ENCODE measurements around the gene NANOS2.
"Not testable (repeated sequence)": the region's sequence is repeated elsewhere in the genome, so short reads cannot be mapped to it uniquely, and the experiment has no call there.

The NANOS2 gene

DNA sequence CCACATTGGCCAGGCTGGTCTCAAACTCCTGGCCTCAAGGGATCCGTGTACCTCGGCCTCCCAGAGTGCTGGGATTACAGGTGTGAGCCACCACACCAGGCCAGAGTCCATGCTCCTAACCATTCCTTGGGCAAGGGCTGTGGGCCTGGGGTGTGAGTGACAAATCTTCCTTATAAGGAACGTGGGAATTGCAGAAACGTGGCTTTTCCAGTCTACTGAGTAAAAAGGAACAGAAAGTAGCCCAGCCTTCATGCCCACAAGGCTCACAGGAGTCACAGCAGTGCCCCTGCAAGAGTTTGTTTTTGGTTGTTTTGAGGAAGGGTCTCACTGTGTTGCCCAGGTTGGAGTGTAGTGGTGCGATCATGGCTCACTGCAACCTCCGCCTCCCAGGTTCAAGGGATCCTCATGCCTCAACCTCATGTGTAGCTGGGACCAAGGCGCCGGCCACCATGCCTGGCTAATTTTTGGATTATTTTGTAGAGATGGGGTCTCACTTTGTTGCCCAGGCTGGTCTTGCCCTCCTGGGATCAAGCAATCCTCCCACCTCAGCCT, 17.2 kb downstream of the NANOS2 start:
- in situ Hi-C loops (cut with HindIII; ENCODE audit: low sequenced_read_pairs): no loop called here

DNA sequence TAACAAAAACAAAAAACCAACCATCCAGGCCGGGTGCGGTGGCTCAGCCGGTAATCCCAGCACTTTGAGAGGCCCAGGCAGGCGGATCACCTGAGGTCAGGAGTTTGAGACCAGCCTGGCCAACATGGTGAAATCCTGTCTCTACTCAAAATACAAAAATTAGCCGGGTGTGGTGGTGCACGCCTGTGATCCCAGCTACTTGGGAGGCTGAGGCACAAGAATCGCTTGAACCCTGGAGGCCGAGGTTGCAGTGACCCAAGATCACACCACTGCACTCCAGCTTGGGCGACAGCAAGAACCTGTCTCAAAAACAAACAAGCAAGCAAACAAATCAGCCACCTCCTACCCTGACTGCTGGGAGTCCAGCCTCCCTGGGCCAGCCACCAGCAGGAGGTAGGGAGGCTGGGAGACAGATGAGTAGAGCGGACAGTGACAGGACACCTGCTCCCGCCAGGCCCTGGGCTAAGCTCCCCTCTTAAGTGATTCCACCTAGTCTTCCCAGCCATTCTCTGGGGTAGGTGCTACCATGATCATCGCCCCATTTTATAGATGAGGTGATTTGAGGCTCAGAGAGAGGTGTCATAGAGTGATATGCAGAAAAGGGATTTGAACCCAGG, 18.5 kb downstream of the NANOS2 start:
- in situ Hi-C loops (cut with HindIII; ENCODE audit: low sequenced_read_pairs): not testable (repeated sequence)

DNA sequence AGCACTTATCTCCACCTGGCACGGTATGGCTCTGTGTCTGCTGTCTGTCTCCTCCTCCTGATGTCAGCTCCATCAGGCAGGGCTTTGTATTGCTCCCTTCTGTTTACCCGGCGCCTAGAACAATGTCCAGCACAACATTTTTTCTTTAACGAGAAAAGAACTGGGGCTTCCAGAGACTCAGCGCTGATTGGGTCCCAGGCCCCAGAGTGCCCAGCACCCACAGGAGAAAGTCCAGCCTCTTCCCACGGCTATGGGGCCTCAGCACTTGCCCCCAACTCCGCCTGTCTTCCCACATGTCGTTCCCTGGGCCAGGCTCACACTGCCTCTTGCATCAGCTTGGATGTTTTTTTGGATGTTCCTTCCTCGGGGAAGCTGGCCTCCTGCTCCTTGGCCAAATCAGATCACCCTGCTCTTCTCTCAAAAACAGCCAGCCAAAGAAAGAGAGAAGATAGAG, 19.0 kb downstream of the NANOS2 start:
- in situ Hi-C loops (cut with HindIII; ENCODE audit: low sequenced_read_pairs): no loop called here

DNA sequence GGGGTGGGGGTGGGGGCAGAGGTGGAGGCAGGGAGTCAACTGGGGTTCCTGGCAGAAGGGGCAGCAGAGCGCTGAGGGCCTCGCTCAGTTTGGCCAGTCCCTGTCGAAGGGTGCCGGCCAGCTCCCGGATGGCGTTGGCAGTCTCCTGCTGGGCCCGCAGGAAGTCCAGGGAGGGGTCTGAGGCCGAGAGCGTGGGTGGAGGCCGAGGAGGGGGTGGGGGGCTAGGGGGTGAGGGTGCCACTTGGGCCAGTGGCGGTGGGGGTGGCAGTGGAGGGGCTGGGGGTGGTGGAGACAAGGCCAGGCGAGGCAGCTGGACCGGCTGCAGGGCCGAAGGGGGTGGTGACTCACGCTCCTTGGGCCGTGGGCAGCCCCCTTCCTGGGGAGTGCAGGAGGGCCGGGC, 23.7 kb downstream of the NANOS2 start:
- in situ Hi-C loops (cut with HindIII; ENCODE audit: low sequenced_read_pairs): no loop called here

DNA sequence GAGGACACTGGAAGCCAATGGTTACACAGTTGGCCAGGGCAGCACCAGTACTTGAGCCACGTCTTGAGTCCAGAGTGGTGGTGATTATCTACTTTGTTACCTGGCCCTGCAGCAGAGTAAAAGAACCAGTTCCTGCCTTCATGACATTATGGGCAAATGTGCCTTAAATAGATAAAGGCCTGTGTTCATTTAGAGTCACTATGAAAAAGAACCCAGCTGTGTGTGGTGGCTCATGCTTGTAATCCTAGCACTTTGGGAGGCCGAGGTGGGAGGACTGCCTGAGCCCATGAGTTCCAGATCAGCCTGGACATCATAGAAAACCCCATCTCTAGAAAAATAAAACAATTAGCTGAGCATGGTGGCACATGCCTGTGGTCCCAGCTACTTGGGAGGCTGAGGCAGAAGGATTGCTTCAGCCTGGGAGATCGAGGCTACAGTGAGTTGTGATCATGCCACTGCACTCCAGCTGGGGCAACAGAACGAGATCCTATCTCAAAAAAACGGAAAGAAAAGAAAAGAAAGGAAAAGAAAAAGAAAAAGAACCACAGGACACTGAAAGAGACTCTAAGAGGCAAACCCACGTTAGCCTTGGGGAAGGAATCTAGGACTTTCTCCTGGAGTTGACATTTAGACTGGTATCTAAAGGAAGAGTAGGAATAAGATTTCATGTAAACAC, 25.2 kb downstream of the NANOS2 start:
- in situ Hi-C loops (cut with HindIII; ENCODE audit: low sequenced_read_pairs): no loop called here

DNA sequence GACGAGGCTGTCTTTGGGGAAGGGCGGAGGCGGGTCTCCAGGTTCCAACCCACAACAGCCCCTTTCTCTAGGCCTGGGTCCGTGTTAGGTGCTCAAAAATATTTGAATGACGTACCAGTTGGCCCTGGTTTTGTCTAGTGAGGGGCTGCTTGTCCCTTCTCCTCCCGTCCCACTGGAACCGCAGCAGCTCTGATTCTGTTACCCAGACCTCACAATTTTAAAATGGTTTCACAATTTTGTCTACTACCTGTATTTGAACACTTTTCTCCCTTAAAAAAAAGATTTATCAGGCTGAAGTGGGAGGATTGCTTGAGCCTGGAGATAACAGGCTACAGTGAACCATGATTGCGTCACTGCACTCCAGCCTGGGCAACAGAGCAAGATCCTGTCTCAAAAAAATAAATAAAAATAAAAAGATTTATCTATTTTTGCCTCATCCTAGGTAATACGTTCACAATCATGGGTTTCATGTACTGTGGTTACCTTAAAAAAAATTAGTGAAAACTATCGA, 27.3 kb downstream of the NANOS2 start:
- in situ Hi-C loops (cut with HindIII; ENCODE audit: low sequenced_read_pairs): no loop called here

DNA sequence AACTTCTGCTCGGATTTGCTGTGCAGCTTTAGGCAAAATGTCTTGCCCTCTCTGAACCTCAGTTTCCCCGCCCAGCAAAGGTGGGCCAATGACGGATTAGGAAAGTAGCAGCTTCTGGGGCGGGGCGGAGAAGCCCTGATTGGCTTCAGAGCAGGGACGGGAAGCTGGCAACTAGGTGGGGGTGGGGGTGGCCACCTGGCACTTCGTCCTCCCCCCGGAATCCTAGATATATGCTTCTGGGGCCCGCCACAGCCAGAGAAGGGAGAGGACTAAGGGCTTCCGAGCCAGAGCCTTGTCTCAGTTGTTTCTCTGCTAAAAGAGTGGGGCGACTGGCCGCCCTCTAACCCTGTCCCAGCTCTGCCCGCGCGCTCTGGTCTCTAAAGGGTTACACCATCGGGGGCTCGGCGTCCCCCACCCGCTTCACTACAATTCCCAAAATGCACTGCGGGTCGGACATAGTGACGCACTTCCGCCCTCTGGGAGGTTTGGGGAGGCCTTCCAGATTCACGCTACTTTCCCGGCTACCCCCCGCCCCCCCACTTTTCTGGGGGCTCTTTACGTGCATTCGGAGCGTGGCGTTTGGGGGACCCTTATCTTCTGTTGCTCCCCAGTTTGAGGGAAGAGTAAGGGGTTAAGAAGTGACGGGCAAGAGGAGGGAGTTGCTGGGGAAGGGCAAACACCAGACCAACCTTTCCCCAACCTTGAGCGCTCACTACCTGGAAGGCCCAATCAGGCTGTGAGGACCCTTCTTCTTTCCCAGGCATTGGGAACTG, 28.0 kb downstream of the NANOS2 start:
- in situ Hi-C loops (cut with HindIII; ENCODE audit: low sequenced_read_pairs): no loop called here

DNA sequence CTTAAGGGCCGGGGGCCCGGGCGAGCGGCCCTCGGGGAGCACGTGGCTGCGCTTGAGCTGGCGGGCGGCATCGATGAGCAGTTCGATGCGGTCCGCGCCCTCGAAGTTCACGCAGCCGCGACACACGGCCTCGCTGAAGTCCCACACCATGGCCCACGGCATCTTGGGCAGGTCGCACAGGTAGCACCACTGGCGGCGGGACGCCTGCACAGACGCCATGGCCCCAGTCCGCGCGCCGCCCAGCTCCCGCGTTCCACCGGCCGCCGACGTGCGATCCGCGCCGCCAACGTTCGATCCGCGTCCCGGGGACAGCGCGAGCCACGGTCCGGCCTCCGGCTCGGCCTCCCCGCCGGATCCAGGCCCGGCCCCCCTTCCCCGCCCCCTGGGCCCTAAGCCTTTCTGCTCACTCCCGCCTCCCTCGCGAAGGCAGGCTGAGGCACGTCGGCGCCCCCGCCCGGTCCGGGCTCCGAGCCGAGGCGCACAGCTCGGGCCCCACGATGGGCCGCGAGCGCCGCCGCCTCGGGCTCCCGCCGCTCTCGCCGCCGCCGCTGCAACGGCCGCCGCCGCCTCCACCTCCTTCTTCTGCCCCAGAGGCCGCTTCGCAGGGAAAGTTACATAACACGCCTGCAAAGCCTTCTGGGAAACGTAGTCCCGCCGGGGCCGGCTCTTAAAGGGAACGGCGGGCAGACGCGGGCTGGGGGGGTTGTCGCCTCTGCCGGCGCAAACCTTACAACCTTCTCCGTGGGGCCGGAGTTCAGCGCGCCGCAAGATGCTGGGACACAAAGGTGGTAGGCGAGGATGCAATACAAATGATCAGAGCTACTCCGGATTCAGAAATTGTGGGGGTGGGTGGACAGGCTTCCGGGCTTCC, 28.8 kb downstream of the NANOS2 start, which contains the start of gene IRF2BP1:
Gene IRF2BP1 (minus strand): TSS at position 586 of the 871 bp plus-strand sequence. CDS start 367 bp downstream, at position 219.
- in situ Hi-C loops (cut with HindIII; ENCODE audit: low sequenced_read_pairs): no loop called here

DNA sequence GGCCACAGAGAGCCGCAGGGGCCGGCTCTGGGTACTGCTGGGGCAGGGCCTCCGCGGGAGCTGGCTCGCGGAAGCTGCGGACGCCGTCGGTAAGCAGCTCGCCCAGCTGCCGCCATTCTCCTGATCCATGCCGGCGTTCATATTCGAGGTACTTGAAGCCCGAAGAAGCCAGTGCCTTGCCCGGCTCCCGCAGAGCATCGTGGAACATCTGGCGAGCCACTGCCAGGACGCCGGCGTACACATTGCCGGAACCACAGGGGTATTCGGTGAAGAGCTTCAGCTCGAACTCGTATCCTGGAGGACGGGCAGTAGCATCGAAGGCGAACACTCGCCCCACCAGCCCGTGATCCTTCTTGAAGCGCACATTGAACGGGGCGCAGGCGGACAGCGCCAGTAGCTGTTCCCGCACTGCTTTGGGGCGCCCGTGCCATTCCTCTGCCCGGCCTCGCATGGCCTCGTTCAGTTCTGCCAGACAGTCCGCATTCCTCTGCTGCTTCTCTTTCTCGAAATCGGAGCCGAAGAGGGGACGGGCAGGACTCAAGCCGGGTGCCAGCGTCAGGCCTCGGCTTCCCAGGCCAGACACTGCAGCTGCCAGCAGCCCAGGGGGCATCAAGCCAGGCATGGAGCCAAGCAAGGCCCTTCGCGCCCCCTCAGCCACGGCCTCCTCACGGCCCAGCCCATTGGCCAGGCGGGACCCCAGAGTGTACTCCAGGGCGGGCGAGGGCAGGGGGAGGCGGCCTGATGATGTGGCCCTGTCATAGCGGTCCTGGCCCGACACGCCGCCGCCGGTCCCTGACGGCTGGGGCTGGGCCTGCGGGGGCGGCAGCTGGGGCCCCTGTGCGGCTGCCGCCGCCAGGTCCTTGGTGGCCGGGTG, 29.7 kb downstream of the NANOS2 start:
- in situ Hi-C loops (cut with HindIII; ENCODE audit: low sequenced_read_pairs): no loop called here

DNA sequence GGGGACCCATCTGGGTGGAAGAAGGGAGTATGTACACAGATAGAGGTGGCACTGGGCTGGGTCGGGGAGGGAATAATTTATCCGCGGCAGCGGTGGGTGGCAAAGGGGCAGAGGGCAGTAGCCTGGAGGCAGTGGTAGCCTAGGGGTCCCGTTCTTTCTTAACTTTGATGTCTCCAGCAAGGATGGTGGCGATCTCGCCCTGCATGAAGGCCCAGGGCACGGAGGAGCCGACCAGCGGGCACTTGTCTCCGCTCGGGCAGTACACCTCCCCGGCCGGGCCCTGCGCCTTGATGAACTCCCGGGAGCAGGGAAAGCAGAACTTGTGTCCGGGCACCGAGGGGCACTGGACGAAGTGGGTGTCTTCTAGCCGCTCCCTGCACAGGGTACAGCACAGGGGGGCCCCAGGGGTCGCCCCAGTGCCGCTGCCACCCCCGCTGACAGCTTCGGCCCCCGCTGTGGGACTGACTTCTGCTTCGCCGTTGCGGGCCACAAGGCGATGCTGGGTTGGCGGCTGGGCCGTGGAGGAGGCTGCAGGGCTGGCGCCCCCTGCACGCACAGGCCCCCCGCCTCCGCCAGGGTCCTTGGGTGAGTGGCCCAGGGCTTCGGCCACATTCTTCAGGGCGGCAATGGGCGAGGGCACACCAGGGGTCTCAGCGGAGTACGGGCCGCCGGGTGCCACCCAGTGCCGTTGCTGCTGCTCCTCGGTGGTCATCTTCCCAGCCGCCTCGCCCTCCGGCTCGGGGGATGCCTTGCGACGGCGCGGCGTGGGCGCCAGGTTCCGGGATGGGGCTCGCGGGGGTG, 30.5 kb downstream of the NANOS2 start:
- in situ Hi-C loops (cut with HindIII; ENCODE audit: low sequenced_read_pairs): no loop called here

DNA sequence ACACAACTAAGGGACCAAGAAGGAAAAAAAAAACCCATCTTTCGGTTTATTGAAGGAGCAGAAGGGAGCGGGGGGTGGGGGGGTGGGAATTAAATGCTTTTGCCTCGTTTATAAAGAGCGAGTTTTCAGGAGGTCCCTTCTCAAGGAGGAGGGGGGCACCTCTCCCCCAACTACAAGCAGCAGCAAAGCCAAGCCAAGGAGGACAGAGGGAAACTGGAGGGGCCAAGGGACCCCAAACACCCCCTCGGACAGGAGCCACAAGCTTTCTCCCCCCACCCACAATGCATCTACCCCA, 31.0 kb downstream of the NANOS2 start:
- in situ Hi-C loops (cut with HindIII; ENCODE audit: low sequenced_read_pairs): no loop called here

DNA sequence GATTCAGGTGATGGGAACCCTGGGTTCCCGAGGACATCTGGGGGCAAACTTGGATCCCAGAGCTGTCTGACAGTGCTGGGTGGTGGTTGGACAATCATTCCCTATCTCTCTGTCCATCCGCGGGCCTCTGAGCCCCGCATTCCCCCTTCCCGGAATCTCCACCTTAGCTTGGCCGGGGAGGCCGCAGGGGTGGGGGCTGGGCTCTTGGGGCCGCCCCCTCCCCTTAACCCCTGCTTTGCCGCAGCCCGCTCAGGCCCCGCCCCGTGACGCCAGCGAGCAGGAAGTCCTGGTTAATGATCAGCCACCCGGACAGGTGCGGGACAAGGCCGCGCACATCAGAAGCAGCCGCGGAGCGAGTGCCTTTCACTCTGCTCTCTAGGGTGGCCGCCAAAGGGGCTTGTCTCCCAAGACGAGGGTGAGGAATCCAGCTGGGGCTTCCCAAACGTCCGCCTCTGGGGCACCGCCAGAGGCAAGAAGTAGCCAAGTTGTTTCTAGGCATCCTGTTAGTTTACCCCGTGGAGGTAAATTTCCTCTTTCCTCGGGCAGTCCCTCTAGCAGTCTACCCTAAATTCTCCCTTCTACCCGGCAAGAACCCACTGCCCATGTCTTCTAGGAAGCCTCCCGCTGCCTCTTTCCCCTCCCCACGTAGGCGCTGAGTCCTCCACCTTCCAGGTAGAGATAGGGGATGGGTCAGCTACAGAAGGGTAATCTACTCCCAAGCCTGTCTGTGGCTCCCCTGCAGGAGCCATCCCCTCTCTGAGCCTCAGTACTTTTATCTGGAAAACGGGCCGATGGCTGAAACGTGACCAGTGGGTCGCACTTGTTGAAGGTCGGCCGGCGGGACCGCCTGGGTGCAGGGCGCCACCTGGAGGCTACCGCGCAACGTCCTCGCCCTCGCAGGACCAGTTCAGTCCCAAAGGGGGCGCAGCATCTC, 31.7 kb downstream of the NANOS2 start:
- in situ Hi-C loops (cut with HindIII; ENCODE audit: low sequenced_read_pairs): no loop called here

DNA sequence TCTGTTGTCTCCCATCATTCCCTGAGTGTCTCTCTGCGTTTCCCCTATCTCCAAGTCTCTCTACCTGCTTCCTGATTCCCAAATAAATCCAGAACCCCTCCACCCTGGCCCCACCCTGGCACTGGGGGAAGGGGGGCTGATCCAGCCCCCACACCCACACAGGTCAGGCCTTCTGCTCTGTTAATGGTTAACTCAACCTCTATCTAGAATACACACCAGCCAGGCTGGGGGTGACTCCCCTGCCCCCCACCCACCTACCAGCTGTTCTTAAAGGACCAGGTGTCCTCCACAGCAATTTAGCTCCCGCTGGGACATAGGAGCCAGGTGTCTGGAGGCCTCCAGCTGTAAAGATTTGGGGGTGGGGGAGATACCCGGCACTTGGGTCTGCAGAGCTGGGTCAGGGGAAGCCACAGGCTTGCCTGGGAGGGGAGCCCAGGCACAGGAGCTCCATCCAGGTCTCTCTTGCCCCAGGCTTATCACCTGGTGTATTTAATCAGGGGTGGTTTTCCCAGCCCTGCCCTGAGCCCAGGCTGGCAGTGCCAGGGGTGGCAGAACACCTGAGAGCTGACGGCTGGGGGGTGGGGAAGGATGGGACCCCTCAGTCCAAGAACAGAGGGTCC, 32.6 kb downstream of the NANOS2 start:
- in situ Hi-C loops (cut with HindIII; ENCODE audit: low sequenced_read_pairs): no loop called here

DNA sequence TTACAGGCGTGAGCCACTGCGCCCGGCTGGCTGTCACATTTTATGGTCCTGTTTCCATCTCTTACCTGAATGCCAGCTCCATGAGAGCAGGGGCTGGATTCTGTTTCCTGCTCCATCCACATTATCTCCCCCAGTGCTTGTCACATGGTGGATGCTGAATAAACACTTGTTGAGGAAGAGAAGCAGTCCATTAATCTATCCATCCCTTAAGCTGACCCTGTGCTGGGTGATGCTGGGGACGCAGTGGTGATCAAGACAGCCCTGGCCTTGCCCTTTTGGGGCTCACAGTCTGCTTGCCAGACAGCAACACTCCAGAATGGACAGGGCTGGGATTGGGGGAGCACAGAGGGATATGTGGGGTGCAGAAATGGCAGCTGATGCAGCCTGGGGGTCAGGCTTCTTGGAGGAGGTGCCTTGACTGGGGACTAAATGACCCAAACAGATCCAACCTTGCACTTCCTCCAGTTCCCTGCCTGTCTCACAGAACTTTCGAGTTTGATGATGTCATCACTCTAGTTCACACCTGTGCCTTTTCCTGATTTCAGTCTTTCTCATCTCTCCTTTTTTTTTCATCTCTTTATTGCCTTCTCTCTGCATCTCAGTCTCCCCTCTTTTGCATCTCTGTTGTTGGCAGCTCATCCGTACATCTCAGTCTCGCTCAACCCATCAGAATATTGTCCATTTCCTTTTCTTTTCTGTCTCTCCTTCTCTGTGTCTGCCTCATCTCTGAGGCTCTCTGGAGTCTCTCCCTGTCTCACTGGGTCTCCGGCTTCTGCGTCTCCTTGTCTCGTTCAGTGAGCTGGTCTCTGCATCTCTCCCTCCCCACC, 33.3 kb downstream of the NANOS2 start:
- in situ Hi-C loops (cut with HindIII; ENCODE audit: low sequenced_read_pairs): no loop called here

DNA sequence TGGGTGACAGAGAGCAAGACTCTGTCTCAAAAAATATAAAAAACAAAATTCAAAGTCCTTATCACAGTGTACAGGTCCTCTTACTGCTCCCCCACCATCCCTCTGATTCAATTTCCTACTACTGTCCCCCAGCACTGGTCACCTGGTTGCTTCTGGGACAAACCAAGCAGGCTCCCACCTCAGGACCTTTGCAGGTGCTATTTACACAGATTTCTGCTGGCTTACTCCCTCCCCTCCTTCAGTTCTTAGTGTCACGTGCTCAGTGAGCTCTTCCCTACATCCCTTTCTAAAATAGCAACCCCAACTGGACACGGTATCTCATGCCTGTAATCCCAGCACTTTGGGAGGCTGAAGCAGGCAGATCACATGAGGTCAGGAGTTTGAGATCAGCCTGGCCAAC, 34.6 kb downstream of the NANOS2 start:
- in situ Hi-C loops (cut with HindIII; ENCODE audit: low sequenced_read_pairs): no loop called here

DNA sequence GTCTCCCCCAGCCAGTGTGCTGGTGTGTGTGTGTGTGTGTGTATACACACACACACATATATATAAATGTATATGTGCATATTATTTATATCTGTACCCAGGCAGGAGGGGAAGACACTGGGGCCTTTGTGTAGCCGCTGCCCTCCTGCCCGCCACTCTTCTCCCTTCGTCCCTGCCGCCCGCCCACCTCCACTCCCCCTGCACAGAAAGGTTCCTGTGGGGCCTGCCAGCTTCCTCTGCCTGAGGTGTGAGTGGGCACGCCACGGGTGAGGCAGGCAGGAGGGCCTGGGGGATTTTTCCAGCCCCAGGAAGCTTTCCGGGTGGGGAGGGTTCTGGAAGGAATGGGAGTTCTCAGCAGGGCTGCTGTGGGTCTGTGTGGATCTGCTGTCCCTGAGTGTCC, 35.5 kb downstream of the NANOS2 start:
- in situ Hi-C loops (cut with HindIII; ENCODE audit: low sequenced_read_pairs): no loop called here

Measured in DLD1 (cell line).